Right lobe of liver (tissue), 6 donors: ENCODE results near the gene JAZF1. TPM values are rescaled to one million over a fixed set of nuclear protein-coding genes. Genes with fewer than 3 reads are reported as not detected.
"Not testable (repeated sequence)": the region's sequence is repeated elsewhere in the genome, so short reads cannot be mapped to it uniquely, and the experiment has no call there.

ENCODE experiments used
- ATAC-seq, 4 donors: fragments of 200-7000 bp; cut with Tn5 transposase; one replicate each; pipeline ENCODE4 v1.9.1; 2020; ENCODE audit warnings: mild to moderate bottlenecking in 4 of 4, moderate library complexity in 4 of 4
- DNase-seq, 3 donors: peaks; one replicate each; pipeline ENCODE4 v3.0.0-alpha.2; 2020
- H3K27ac ChIP-seq, 3 donors: fragments of 200-600 bp; one replicate each; pipeline ENCODE4 v1.8.0; 2022
- H3K27me3 ChIP-seq, 2 donors: fragments of 200-600 bp; one replicate each; pipeline ENCODE4 v1.8.0; 2022
- H3K36me3 ChIP-seq, 4 donors: fragments of 200-600 bp; sonication (generic) in 1 of 4; one replicate each; pipeline versions ENCODE4 v1.5.1 to v1.8.0; 2017 to 2022; ENCODE audit warnings: control low read depth in 1 of 4
- H3K4me1 ChIP-seq, 4 donors: fragments of 200-600 bp; sonication (generic) in 1 of 4; one replicate each; pipeline versions ENCODE4 v1.5.1 to v1.8.0; 2017 to 2022; ENCODE audit warnings: control low read depth in 1 of 4
- H3K4me3 ChIP-seq, 3 donors: fragments of 200-600 bp; one replicate each; pipeline ENCODE4 v1.8.0; 2022
- H3K9me3 ChIP-seq, 4 donors: fragments of 200-600 bp; sonication (generic) in 1 of 4; one replicate each; pipeline versions ENCODE4 v1.5.1 to v1.8.0; 2017 to 2022; ENCODE audit warnings: control low read depth in 1 of 4
- CTCF ChIP-seq, 4 donors: fragments of 200-600 bp in 3 of 4; fragments of 450-650 bp in 1 of 4; IDR thresholded peaks; one replicate each; pipeline versions ENCODE4 v1.5.1 to v1.8.0; 2016 to 2022; ENCODE audit warnings: antibody characterized with exemption in 4 of 4, mild to moderate bottlenecking in 2 of 4
- POLR2A ChIP-seq: fragments of 450-650 bp; IDR thresholded peaks from one replicate; pipeline ENCODE4 v1.6.1; 2017; ENCODE audit warnings: antibody characterized with exemption, mild to moderate bottlenecking
- WGBS: methylation state at CpG from one replicate; pipeline ENCODE4 v1.1.6; 2018; ENCODE audit warnings: low coverage, low lambda C conversion rate; ENCODE audit not compliant: insufficient coverage; ENCODE audit errors: missing lambda C conversion rate; 5-methylcytosine and 5-hydroxymethylcytosine counted together
- intact Hi-C, 2 donors: fragments of 100-400 bp; cut with DNase I; formaldehyde crosslinking; loops; one replicate each; pipeline versions ENCODE4 v1.11.2 to v1.14.1; 2022
- total RNA-seq, 6 experiments: library from RNA; depleted of rRNA in 2 of 6; stranded (reverse); fragments of >200 nt in 2 of 6; fragmentation: NEBNext Ultra II Directional in 3 of 6; extraction: Animal tissue kit (Norgen Biotek cat#: 25700) in 3 of 6; gene quantifications; one replicate each; pipeline versions ENCODE4 v1.1.0 to v1.2.4, GENCODE V29; 2016 to 2023
- donor health status: DM: no; HTN: yes; CAD: no.
- donor health status: DM: no; HTN: no; CAD: no.
- donor health status: DM: no; HTN: no; CAD: no.
- donor health status: DM: no; HTN: yes; CAD: no.
- donor health status: DM: no; HTN: yes; CAD: no.

Gene JAZF1
- total RNA-seq, 6 experiments from 2014 or later = 4.8 to 20.9 (median 6.9) TPM

DNA sequence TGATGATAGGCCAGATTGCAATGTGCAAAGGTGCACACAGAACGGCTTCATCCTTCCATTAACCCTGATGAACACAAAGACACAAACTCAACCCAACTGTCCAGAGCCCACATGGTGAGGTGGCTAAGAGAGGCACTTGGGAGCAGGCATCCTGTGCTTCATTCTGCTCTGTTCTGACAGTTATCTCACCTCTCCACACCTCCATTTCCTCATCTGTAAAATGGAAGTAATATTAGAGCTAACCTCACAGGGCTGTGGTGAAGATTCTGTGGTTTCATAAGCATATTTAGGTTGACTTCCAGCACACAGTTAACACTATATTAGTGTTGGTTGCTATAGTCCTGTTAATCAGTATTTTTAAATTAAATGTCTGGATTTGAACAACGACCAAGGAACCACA, 314.3 kb downstream of the JAZF1 start:
- DNase-seq (no peak), ATAC-seq (no peak)
- Histone ChIP-seq H3K4me1 (no peaks in the 10 kb centered on the region), H3K9me3 (no peaks in the 10 kb centered on the region), H3K27me3 (no peaks in the 10 kb centered on the region), H3K4me3 (no peak overlapping the region), H3K36me3 (no peaks in the 10 kb centered on the region), H3K27ac (no peak overlapping the region)
- WGBS = 43% methylated on average over 2 of the region's 2 CpGs
- TF ChIP-seq CTCF (IDR thresholded peaks at IDR 0.05) (no peak), POLR2A (no peak)
- intact Hi-C loops = no loop called here

GRCh38 chr7:27863880-27864279, 316.7 kb downstream of the JAZF1 start:
- ATAC-seq (no peak), DNase-seq (no peak)
- H3K36me3 ChIP-seq = no peaks in the 10 kb centered on the region
- no peak for TF ChIP-seq POLR2A
- no peak for TF ChIP-seq CTCF (IDR thresholded peaks at IDR 0.05)
- 97% methylated on average over 7 of the region's 11 CpGs for WGBS
- no peak overlapping the region for H3K4me3 ChIP-seq
- H3K4me1 ChIP-seq = no peaks in the 10 kb centered on the region
- H3K27ac ChIP-seq = no peak overlapping the region
- H3K27me3 ChIP-seq = no peaks in the 10 kb centered on the region
- intact Hi-C loops = no loop called here
- no peaks in the 10 kb centered on the region for H3K9me3 ChIP-seq

GRCh38 chr7:27861747-27862146, 318.8 kb downstream of the JAZF1 start:
- ATAC-seq (no peak), DNase-seq (no peak)
- H3K4me1 ChIP-seq = no peaks in the 10 kb centered on the region
- H3K4me3 ChIP-seq = no peak overlapping the region
- whole genome bisulfite sequencing = 81% methylated on average over 3 of the region's 3 CpGs
- no peak for TF ChIP-seq CTCF (IDR thresholded peaks at IDR 0.05)
- no peak for TF ChIP-seq POLR2A
- intact Hi-C loops = no loop called here
- no peak overlapping the region for H3K27ac ChIP-seq
- no peaks in the 10 kb centered on the region for H3K9me3 ChIP-seq
- H3K36me3 ChIP-seq = no peaks in the 10 kb centered on the region
- H3K27me3 ChIP-seq = no peaks in the 10 kb centered on the region

DNA sequence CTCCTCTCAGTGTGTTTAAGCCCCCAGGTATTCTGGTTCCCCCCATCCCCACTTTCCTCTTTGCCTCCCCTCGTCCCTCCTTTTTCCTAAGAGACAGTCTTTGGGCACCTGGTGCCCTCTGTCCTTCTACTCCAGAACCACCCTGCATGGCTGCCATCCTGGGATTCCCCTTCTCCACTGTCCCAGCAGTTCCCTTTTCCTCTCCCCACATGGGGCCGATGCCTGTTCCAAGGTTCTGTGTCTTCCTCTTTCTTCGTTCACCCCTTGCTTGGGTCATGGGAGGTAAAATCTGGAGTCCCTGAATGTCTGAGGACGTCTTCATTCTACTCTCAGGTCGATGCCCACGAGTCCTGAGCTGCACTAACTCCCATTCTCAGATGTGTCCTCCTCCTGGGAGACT, 319.8 kb downstream of the JAZF1 start:
- DNase-seq = no peak
- Histone ChIP-seq H3K9me3 (no peaks in the 10 kb centered on the region), H3K27ac (no peak overlapping the region), H3K36me3 (no peaks in the 10 kb centered on the region), H3K27me3 (no peaks in the 10 kb centered on the region), H3K4me3 (no peak overlapping the region), H3K4me1 (no peaks in the 10 kb centered on the region)
- 86% methylated on average over 6 of the region's 6 CpGs for WGBS
- intact Hi-C loops = no loop called here
- ATAC-seq = peak in 1 of 4 donors; percentile 35
- TF ChIP-seq POLR2A (no peak), CTCF (IDR thresholded peaks at IDR 0.05) (no peak)

- H3K27ac ChIP-seq, H3K36me3 ChIP-seq, ATAC-seq, H3K9me3 ChIP-seq, intact Hi-C loops, H3K4me1 ChIP-seq, H3K27me3 ChIP-seq, H3K4me3 ChIP-seq, DNase-seq: not testable (repeated sequence)
- no CpG with 5 or more reads among the region's 28 CpGs for WGBS
These were observed 323.7 kb downstream of the JAZF1 start for GRCh38 chr7:27856703-27857485.
